HG02852 (cell line): ENCODE measurements around the gene SELENOK.

Source experiments
- ATAC-seq: cut with Tn5 transposase; IDR thresholded peaks from one replicate; pipeline ENCODE4 v1.9.1; 2021; ENCODE audit warnings: mild to moderate bottlenecking, moderate library complexity; ENCODE audit not compliant: unreplicated experiment

The SELENOK gene

DNA sequence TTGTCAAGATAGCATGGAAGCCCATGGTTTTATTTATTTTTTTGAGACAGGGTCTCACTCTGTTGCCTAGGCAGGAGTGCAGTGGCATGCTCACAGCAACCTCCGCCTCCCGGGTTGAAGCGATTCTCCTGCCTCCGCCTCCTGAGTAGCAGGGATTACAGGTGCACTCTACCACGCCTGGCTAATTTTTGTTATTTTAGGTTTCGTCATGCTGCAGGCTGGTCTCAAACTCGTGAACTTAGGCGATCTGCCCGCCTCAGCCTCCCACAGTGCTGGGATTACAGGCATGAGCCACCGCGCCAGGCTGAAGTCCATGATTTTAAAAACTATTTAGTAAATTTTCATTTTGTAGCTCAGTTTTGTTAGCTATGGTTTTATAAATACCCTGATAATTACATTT lies 7.0 kb downstream of the SELENOK start:
- no peak for ATAC-seq

DNA sequence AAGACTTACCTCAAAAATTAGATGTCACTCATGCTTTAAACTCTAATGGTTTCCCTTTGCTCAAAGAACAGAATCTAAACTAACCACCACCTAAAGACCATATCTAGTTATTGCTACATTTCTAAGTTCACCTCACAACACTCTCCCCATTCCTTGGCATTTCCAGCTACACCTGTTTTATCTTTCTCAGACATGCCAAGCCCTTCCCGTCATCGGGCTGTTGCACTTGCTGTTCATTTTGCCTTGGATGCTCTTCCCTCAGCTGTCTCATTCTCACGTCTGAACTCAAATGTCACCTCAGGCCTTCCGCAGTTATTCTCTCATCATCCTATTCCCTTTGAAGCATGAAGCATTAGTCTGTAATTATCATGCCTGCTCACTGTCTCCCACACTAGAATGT lies 8.7 kb downstream of the SELENOK start:
- no peak for ATAC-seq

DNA sequence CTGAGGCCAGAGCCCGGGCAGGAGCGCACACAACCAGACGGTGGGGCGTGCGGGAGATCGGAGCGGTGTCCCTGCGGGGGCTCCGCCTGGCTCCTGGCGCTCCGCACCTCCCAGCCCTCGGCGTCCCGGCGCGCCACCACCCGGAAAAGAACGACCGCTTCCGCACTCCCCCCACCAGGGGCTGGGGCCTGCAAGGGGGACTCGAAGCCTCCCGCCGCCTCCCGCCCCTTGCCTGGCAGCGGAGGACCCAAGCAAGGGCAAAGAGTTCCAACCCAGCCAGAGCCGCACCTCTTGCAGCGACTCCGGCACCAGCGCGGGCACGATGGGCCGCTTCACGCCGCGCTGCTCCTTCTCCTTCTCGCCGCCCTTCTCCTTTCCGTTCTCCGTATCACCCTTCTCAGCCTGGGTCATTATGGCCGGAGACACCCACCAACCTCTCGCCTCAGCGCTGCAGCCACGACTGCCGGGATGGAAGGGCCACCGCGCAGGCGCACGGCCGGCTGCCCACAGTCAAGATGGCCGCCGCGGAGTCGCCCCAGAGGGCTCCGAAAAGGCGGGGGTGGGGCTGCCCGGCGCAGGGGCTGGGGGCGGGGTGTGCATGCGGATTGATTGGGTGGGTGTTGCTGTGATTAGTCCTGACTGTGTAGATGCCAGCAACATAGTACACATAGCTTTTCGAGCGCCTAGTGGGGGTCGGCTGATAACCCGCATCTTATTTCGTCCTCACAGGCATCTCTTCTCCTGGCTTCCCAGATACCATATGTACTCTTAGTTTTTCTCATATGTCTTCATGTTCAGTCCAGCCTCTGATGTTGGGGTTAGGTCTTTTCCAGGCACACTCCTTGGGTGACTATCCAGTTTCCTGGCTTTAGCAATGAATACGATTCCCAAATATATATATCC lies 9.7 kb downstream of the SELENOK start, which contains the start of gene ACTR8:
TSS of gene ACTR8 (minus strand) at position 462 of the 903 bp plus-strand sequence. CDS start at position 411, 51 bp downstream.
- ATAC-seq, result peak; percentile 83

GRCh38 chr3:53880396-53881345 lies 11.0 kb downstream of the SELENOK start:
- ATAC-seq, result no peak

DNA sequence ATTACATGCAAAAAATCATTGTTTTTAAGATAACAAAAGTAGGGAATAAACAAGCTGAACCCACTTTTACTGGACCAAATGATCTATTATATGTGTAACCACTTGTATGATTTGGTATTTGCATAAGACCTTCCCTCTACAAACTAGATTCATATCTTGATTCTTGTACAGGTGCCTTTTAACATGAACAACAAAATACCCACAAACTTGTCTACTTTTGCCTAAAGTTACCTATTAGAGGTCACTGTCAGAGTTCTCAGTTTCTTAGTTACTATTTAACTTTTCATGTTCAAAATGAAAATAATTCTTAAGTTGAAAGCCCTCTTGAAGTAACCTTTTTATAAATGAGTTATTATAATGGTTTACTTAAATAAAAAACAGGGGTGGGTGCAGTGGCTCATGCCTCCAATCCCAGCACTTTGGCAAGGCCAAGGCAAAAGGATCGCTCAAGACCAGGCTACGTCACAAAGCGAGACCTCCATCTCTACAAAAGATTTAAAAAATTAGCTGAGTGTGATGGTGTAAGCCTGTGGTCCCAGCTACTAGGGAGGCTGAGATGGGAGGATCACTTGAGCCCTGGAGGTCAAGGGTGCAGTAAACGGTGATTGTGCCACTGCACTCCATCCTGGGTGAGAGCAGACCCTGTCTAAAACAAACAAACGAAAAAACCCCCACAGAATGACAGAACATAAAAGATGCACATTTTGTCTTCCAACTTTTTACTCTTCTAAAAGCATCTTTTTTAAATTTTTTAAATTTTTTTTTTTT lies 25.7 kb downstream of the SELENOK start:
- no peak for ATAC-seq

DNA sequence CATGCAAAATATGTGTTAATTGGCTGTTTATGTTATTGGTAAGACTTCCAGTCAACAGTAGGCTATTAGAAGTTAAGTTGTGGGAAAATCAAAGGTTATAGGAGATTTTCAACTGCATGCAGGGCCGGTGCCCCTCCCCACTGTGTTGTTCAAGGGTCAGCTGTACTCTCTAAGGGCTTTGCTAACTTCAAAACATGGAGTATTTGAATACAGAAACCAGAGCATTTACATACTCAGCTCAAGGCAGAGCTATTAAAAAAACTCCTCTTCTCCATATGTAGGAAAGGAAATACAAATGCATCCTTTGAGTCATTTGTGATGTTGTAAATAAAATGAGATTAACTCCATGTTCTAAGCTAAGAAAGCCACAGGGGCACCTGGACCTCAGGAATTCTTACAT lies 28.5 kb downstream of the SELENOK start:
- ATAC-seq, result no peak

DNA sequence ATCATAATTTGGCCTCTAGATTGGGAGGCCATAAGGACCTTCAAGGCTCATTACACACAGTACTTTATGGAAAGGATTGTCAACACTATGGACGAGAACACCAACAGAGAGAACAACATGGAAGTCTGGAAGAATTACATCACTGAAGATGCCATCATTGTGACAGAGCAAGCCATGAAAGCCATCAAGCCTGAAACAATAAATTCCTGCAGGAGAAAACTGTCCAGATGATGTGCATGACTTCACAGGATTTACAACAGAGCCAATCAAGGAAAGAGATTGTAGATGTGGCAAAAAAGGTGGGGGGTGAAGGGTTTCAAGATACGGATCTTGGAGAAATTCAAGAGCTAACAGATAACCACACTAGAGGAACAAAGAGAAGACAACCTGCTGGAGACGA lies 29.4 kb downstream of the SELENOK start:
- ATAC-seq, result no peak

DNA sequence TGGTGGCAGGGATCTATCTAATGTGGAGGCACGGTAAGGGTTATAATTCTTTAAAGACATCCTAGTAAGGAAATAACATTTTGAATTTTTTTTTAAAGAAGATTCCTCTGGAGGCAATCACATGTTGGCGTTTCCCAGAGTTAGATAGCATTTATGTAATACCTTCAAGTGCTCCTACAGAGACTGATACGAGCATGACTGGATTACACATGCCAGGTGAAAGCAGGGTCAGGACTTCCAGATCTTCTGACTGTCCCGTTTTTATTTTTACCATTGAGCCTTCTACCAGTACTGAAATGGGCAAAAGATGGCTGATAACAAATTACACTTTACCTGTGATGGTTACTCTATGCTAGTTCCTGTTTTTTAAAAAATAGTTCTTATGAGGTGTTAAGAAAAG lies 31.5 kb downstream of the SELENOK start:
- ATAC-seq, result no peak

DNA sequence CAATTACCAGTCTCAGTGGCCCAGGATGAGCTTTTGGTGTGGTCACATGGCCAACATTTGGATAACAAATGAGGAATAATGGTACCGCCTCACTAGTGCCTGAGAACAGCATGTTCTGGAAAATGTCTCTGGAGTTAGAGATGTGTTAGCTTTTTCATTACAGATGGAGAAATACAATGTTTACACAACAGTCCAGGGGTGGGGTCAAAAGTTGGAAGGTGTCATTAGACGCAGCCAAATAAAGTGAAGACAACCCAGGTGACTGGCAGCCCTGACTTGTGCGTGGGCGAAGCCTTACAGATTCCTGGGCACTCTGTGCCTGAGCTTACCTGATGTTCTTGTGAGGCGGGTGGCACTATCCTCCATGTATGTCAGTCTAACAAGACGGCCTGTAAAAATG lies 32.5 kb downstream of the SELENOK start:
- ATAC-seq, result no peak

GRCh38 chr3:53858096-53858741 lies 33.4 kb downstream of the SELENOK start:
- no peak for ATAC-seq

GRCh38 chr3:53856964-53857363 lies 34.7 kb downstream of the SELENOK start:
- no peak for ATAC-seq

DNA sequence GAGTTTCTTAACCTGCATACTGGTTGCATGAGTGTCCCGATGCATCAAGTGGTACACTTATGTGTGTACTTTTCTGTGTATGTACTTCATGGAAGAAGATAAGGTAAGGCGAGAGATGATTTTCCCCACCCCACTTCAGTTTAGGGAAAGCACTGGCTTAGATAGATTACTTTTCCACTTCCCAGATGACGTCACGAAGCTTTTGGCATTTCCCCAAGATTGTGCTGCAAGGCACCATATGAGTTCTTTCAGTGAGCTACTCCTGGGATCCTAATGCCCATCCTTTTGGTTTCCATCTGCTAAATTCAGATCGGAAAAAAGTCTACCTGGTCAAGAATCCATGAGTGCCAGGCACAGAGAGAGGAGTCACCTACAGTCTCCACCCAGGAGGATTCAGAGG lies 40.8 kb downstream of the SELENOK start:
- no peak for ATAC-seq

GRCh38 chr3:53849916-53850315 lies 41.7 kb downstream of the SELENOK start:
- no peak for ATAC-seq

- no peak for ATAC-seq
Measured at GRCh38 chr3:53846851-53847155, 44.9 kb downstream of the SELENOK start.

GRCh38 chr3:53846134-53846850 lies 45.4 kb downstream of the SELENOK start, which contains the start of the genes CHDH and IL17RB:
TSS of gene CHDH (minus strand) at chr3:53846419. CDS start at chr3:53824008, 22,411 bp downstream.
TSS of gene IL17RB (plus strand) at chr3:53846568. CDS start at chr3:53846589, 21 bp downstream.
- ATAC-seq, result peak; percentile 45

DNA sequence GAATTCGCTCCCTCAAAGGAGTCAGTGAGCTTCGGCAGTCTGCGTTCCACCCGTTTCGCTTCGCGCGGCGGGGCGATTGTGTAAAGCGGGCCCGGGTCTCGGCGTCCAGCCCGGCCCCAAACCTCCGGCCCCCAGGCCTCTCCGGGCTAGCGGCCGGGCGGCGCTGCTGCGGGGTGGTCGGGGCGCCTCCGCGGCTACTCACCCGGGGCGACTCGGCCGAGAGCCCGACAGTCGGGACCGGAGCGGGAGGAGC lies 45.9 kb downstream of the SELENOK start:
- ATAC-seq, result no peak

GRCh38 chr3:53845103-53845880 lies 46.4 kb downstream of the SELENOK start:
- peak; percentile 28 for ATAC-seq

- no peak for ATAC-seq
Measured at GRCh38 chr3:53844262-53845102, 47.2 kb downstream of the SELENOK start.
